ENCODE results near the gene SNX8.
A peak's percentile ranks its signal among the peaks of the same experiment; 100 is the strongest.

SNX8 gene

GRCh38 chr7:2314209-2314955 lies at the start of gene SNX8:
Gene SNX8 (minus strand): TSS chr7:2314441. CDS start chr7:2314421, 20 bp downstream.
- Mint-ChIP-seq H3K4me1 (peaks cover 21% of the 10 kb centered on the region), H3K27me3 (no peaks in the 10 kb centered on the region), H3K4me3 (peak within 1 kb of the TSS in 1 of 2 donors; percentile 94), H3K27ac (peak within 1 kb of the TSS; percentile 92 to 95), H3K9me3 (no peaks in the 10 kb centered on the region)
- peak; percentile 90 for ATAC-seq
- peak; percentile 90 to 97 for DNase-seq

- H3K27me3 Mint-ChIP-seq, result no peaks in the 10 kb centered on the region
- no peak overlapping the region for H3K4me3 Mint-ChIP-seq
- H3K4me1 Mint-ChIP-seq, result peaks cover 33% of the 10 kb centered on the region
- H3K9me3 Mint-ChIP-seq, result no peaks in the 10 kb centered on the region
- ATAC-seq (no peak), DNase-seq (no peak)
- no peak overlapping the region for H3K27ac Mint-ChIP-seq
Measured at GRCh38 chr7:2362385-2363088, 48.3 kb upstream of the SNX8 start.

GRCh38 chr7:2360796-2361195 lies 46.6 kb upstream of the SNX8 start:
- H3K9me3 Mint-ChIP-seq, result no peaks in the 10 kb centered on the region
- no peak for ATAC-seq
- no peak overlapping the region for H3K4me3 Mint-ChIP-seq
- no peak for DNase-seq
- no peaks in the 10 kb centered on the region for H3K27me3 Mint-ChIP-seq
- peaks cover 50% of the 10 kb centered on the region for H3K4me1 Mint-ChIP-seq
- H3K27ac Mint-ChIP-seq, result peak overlapping the region in 1 of 2 donors; percentile 83

- ATAC-seq, result no peak
- Mint-ChIP-seq H3K4me3 (no peak overlapping the region), H3K9me3 (no peaks in the 10 kb centered on the region), H3K4me1 (peaks cover 45% of the 10 kb centered on the region), H3K27ac (peak overlapping the region in 1 of 2 donors; percentile 93), H3K27me3 (no peaks in the 10 kb centered on the region)
- no peak for DNase-seq
Measured at GRCh38 chr7:2359610-2360009, 45.4 kb upstream of the SNX8 start.

- Mint-ChIP-seq H3K27ac (peak overlapping the region; percentile 61 to 93), H3K27me3 (no peaks in the 10 kb centered on the region), H3K9me3 (no peaks in the 10 kb centered on the region), H3K4me1 (peaks cover 45% of the 10 kb centered on the region), H3K4me3 (no peak overlapping the region)
- ATAC-seq (no peak), DNase-seq (no peak)
Measured at GRCh38 chr7:2358968-2359527, 44.8 kb upstream of the SNX8 start.

GRCh38 chr7:2357571-2357970 lies 43.3 kb upstream of the SNX8 start:
- Mint-ChIP-seq H3K9me3 (no peaks in the 10 kb centered on the region), H3K27me3 (no peaks in the 10 kb centered on the region), H3K27ac (no peak overlapping the region), H3K4me1 (peaks cover 59% of the 10 kb centered on the region), H3K4me3 (peak overlapping the region; percentile 16 to 38)
- ATAC-seq (no peak), DNase-seq (no peak)

GRCh38 chr7:2357165-2357564 lies 42.9 kb upstream of the SNX8 start:
- Mint-ChIP-seq H3K4me3 (peak overlapping the region; percentile 16 to 52), H3K4me1 (peaks cover 63% of the 10 kb centered on the region), H3K27ac (no peak overlapping the region), H3K9me3 (no peaks in the 10 kb centered on the region), H3K27me3 (no peaks in the 10 kb centered on the region)
- ATAC-seq, result no peak
- DNase-seq, result no peak

GRCh38 chr7:2355705-2356008 lies 41.4 kb upstream of the SNX8 start:
- Mint-ChIP-seq H3K27ac (peak overlapping the region; percentile 96 to 97), H3K4me1 (peaks cover 64% of the 10 kb centered on the region), H3K4me3 (peak overlapping the region; percentile 83 to 87), H3K9me3 (no peaks in the 10 kb centered on the region), H3K27me3 (no peaks in the 10 kb centered on the region)
- ATAC-seq (no peak), DNase-seq (no peak)

- DNase-seq, result peak; percentile 35
- H3K4me1 Mint-ChIP-seq, result peaks cover 62% of the 10 kb centered on the region
- H3K4me3 Mint-ChIP-seq, result peak overlapping the region; percentile 87 to 97
Measured at GRCh38 chr7:2354939-2355704, 40.9 kb upstream of the SNX8 start.

GRCh38 chr7:2354186-2354938 lies 40.1 kb upstream of the SNX8 start, which contains the start of gene EIF3B:
Gene EIF3B (plus strand): TSS chr7:2354827. CDS start chr7:2354922, 95 bp downstream.
- H3K27me3 Mint-ChIP-seq, result no peaks in the 10 kb centered on the region
- H3K4me1 Mint-ChIP-seq, result peaks cover 54% of the 10 kb centered on the region
- H3K4me3 Mint-ChIP-seq, result peak within 1 kb of the TSS; percentile 87 to 97
- DNase-seq (peak; percentile 90), ATAC-seq (peak; percentile 95)
- H3K9me3 Mint-ChIP-seq, result no peaks in the 10 kb centered on the region
- peak within 1 kb of the TSS; percentile 100 for H3K27ac Mint-ChIP-seq

More at GRCh38 chr7:2354939-2355704, 40.9 kb upstream of the SNX8 start:
- peak overlapping the region; percentile 97 to 100 for H3K27ac Mint-ChIP-seq
- no peaks in the 10 kb centered on the region for H3K9me3 Mint-ChIP-seq
- peak; percentile 40 for ATAC-seq
- H3K27me3 Mint-ChIP-seq, result no peaks in the 10 kb centered on the region

- Mint-ChIP-seq H3K9me3 (no peaks in the 10 kb centered on the region), H3K27me3 (no peaks in the 10 kb centered on the region), H3K27ac (peak overlapping the region; percentile 100), H3K4me1 (peaks cover 49% of the 10 kb centered on the region), H3K4me3 (peak overlapping the region; percentile 87 to 97)
- DNase-seq, result peak in 1 of 2 donors; percentile 91
- peak; percentile 80 for ATAC-seq
Measured at GRCh38 chr7:2353936-2354185, 39.6 kb upstream of the SNX8 start.

GRCh38 chr7:2353113-2353935 lies 39.1 kb upstream of the SNX8 start:
- peak overlapping the region; percentile 100 for H3K27ac Mint-ChIP-seq
- no peaks in the 10 kb centered on the region for H3K9me3 Mint-ChIP-seq
- no peak for DNase-seq
- H3K4me3 Mint-ChIP-seq, result peak overlapping the region; percentile 87 to 97
- H3K4me1 Mint-ChIP-seq, result peaks cover 44% of the 10 kb centered on the region
- H3K27me3 Mint-ChIP-seq, result no peaks in the 10 kb centered on the region
- peak; percentile 5 for ATAC-seq

GRCh38 chr7:2350861-2351260 lies 36.6 kb upstream of the SNX8 start:
- no peaks in the 10 kb centered on the region for H3K27me3 Mint-ChIP-seq
- peaks cover 26% of the 10 kb centered on the region for H3K4me1 Mint-ChIP-seq
- no peaks in the 10 kb centered on the region for H3K9me3 Mint-ChIP-seq
- no peak overlapping the region for H3K27ac Mint-ChIP-seq
- ATAC-seq, result no peak
- DNase-seq, result no peak
- no peak overlapping the region for H3K4me3 Mint-ChIP-seq

GRCh38 chr7:2350055-2350454 lies 35.8 kb upstream of the SNX8 start:
- no peak for ATAC-seq
- no peaks in the 10 kb centered on the region for H3K9me3 Mint-ChIP-seq

More at GRCh38 chr7:2350055-2350454, 35.8 kb upstream of the SNX8 start:
- H3K27me3 Mint-ChIP-seq, result no peaks in the 10 kb centered on the region
- peaks cover 25% of the 10 kb centered on the region for H3K4me1 Mint-ChIP-seq
- no peak overlapping the region for H3K4me3 Mint-ChIP-seq
- H3K27ac Mint-ChIP-seq, result peak overlapping the region in 1 of 2 donors; percentile 35
- no peak for DNase-seq

Measured in stimulated activated naive CD8-positive, alpha-beta T cell treated with anti-CD3 and anti-CD28 coated beads, Interleukin-15, amount 100 ng/mL, for 72 hours (primary cell).